ENCODE results near the gene IYD. TPM values are rescaled to one million over a fixed set of nuclear protein-coding genes. Genes with fewer than 3 reads are reported as not detected.

Gene IYD
- total and polyA plus RNA-seq, 11 donors, result 0.12 TPM; not detected in 10

DNA sequence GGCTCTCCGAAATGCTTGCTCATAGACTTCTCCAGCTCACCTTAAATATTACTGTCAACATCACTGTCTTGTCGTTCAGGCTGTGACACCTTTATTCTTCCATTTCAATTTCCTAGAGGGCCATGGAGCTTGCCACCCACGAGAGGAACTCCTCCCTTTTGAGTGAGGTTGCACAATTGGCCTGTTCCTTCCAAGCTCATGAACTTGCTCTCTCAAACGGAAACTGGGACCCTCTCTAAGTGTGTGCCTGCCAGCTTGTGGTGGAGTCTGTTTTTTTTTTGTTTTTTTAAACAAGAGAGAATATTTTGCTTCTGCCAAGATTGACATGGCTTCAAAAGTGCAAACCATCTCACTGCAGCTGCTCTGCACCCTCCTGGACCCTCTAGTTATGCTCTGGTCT, 19.3 kb upstream of the IYD start:
- no peaks in the 10 kb centered on the region for H3K36me3 ChIP-seq
- H3K27me3 ChIP-seq, result no peaks in the 10 kb centered on the region
- H3K4me1 ChIP-seq, result no peaks in the 10 kb centered on the region
- ATAC-seq (no peak), DNase-seq (no peak)
- TF ChIP-seq CTCF (IDR thresholded peaks at IDR 0.05) (no peak), POLR2A (IDR thresholded peaks at IDR 0.05) (no peak)
- H3K9me3 ChIP-seq, result no peaks in the 10 kb centered on the region
- intact Hi-C loops (cut with DNase I), result loop anchor here in 1 of 10 donors (10.0 kb wide), 1 partner anchor 45 kb away; no protein-coding TSS in a partner anchor
- H3K27ac ChIP-seq, result no peak overlapping the region
- 63 to 72% (median 69%) methylated on average over 4 of the region's 4 CpGs for WGBS, 4 donors
- no peak overlapping the region for H3K4me3 ChIP-seq

DNA sequence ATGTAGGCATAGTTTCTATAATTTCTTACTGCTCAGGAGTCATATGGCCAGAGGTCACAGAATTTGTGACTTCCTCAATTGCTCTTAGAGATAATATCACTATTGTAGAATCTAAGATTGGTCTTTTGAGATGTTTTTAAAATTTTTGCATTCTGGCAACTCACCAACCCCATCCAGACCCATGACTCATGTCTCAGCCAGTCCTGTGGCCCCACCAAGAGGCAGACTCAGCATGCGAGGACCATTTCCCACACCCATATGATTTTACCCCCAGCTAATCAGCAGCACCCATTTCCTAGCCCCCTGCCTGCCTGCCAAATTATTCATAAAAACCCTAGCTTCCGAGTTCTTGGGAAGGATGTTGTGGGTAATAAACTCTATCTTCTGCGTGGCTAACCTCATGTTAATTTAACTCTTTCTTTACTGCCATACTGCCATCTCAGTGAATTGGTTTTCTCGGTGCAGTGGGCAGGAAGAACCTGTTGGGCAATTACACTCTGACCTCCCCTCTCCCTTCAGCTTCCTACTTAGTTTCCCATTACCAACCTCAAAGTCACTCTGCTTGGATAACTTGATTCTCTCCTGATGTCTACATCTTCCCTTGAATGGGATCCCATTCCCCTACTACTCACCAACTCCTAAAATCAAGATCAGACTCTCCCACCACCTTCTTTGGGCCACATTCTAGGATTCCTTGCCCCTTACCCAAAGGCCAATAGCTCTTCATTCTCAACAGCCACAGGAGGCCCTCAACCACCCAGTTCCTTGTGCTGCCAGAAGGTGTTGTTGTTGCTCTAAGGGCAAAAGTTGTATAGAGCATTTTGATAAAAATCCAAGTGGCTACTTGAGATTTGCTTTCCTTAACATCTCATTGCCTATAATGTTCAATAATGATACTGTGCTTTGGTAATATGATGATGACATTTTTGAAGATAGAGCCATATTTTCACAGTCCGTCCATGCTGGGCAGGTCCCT, 16.2 kb upstream of the IYD start:
- WGBS, 4 donors, result 59 to 86% (median 78%) methylated on average over 5 of the region's 5 CpGs
- intact Hi-C loops (cut with DNase I), result no loop called here

DNA sequence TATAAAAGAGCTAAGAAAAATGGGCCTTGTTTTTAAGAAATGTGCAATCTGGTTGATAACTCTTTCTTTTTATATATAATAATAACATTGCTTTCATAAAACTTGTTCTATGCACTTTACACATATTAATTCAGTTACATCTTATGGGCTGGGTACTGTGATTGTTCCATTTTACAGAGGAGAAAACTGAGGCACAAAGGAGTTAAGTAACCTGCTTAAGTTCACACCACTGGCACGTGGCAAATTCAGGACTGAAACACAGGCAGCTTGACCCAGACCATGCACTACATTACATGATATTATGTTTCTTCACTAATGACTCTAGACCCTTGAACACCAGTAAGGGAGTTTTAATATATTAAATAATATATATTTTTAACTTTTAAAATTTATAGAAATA, 15.4 kb upstream of the IYD start:
- DNase-seq (no peak), ATAC-seq (no peak)
- intact Hi-C loops (cut with DNase I), result no loop called here
- Histone ChIP-seq H3K27ac (no peak overlapping the region), H3K4me1 (no peaks in the 10 kb centered on the region), H3K4me3 (no peak overlapping the region), H3K27me3 (no peaks in the 10 kb centered on the region), H3K36me3 (no peaks in the 10 kb centered on the region), H3K9me3 (no peaks in the 10 kb centered on the region)
- WGBS, 4 donors, result 84 to 94% (median 89%) methylated on average over 1 of the region's 1 CpG
- TF ChIP-seq CTCF (IDR thresholded peaks at IDR 0.05) (no peak), POLR2A (IDR thresholded peaks at IDR 0.05) (no peak)

More for the DNA sequence above, 16.2 kb upstream of the IYD start:
- no peaks in the 10 kb centered on the region for H3K9me3 ChIP-seq
- H3K4me1 ChIP-seq, result no peaks in the 10 kb centered on the region
- no peaks in the 10 kb centered on the region for H3K36me3 ChIP-seq
- no peaks in the 10 kb centered on the region for H3K27me3 ChIP-seq
- no peak for TF ChIP-seq POLR2A (IDR thresholded peaks at IDR 0.05)
- no peak for TF ChIP-seq CTCF (IDR thresholded peaks at IDR 0.05)
- H3K4me3 ChIP-seq, result no peak overlapping the region
- DNase-seq, result no peak
- ATAC-seq, result no peak
- H3K27ac ChIP-seq, result no peak overlapping the region

GRCh38 chr6:150354754-150355571, 13.8 kb upstream of the IYD start:
- DNase-seq, result no peak
- no peak for ATAC-seq

More at GRCh38 chr6:150354754-150355571, 13.8 kb upstream of the IYD start:
- no peaks in the 10 kb centered on the region for H3K36me3 ChIP-seq
- H3K4me3 ChIP-seq, result no peak overlapping the region
- intact Hi-C loops (cut with DNase I), result no loop called here
- TF ChIP-seq CTCF (IDR thresholded peaks at IDR 0.05), result no peak
- TF ChIP-seq POLR2A (IDR thresholded peaks at IDR 0.05), result no peak
- H3K27ac ChIP-seq, result no peak overlapping the region
- H3K9me3 ChIP-seq, result no peaks in the 10 kb centered on the region
- WGBS, 4 donors, result 76 to 80% (median 78%) methylated on average over 2 of the region's 2 CpGs
- no peaks in the 10 kb centered on the region for H3K27me3 ChIP-seq
- no peaks in the 10 kb centered on the region for H3K4me1 ChIP-seq
